Dermis blood vessel endothelial cell (primary cell): ENCODE measurements around the gene ERCC2. TPM values are rescaled to one million over a fixed set of nuclear protein-coding genes. Genes with fewer than 3 reads are reported as not detected.
A peak's percentile ranks its signal among the peaks of the same experiment; 100 is the strongest.
"Not testable (repeated sequence)": the region's sequence is repeated elsewhere in the genome, so short reads cannot be mapped to it uniquely, and the experiment has no call there.

Experiments
- DNase-seq: peaks from one replicate; pipeline ENCODE4 v3.0.0; 2010
- total RNA-seq: library from RNA; depleted of rRNA; stranded (reverse); fragments of >200 nt; gene quantifications from 2 replicates; pipeline ENCODE4 v1.2.3, GENCODE V29; 2014

The ERCC2 gene
- total RNA-seq, 1 donor from 2014 or later: 16.3 TPM

DNA sequence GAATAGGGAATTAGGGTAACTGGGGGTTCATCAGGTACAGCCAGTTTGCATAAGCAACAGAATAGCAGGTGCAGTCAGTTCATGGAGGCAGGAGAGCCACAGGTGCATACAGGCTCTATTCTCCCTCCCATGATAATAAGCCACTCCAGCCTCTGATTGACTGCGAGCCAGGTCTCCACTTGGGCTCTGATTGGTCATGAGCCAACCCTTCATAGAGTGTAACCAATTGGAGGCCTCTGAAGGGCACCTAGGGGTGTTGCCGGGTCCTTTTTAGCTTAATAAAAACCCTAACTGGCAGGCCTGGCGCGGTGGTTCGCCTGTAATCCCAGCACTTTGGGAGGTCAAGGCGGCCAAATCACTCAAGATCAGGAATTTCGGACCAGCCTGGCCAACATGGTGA lies 39.0 kb downstream of the ERCC2 start:
- no peak for DNase-seq

DNA sequence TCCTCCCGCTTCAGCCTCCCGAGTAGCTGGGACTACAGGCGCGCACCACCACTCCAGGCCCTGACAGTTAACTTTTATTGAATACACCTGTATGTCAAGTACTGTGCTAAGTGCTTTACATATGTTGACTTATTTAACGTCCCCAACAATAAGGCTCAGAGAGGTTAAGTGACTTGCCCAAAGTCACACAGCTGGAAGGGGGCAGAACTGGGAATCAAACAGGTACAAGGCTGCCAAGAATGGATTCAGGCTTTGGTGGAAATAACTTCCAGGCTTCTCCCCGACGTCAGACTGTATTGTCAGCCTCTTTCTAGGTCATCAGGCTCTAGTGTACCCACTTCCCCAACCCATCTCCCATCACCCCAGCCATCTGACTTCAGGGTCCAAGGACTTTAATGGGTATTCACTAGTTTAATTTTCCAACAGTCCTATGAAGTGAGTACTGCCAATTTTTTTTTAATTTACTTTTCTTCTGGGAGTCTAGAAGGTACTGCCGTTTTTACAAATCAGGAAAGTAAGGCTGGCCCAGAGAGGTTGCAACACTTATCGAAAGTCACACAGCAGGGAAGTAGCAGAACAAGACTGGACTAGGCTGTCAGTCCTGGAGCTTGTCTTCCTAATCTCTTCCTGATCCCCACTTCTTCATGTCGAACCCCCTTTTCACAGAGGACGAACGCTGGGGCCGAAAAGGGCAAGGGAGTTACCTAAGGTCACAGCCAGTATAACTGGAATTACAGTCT lies 42.8 kb downstream of the ERCC2 start:
- DNase-seq: no peak

DNA sequence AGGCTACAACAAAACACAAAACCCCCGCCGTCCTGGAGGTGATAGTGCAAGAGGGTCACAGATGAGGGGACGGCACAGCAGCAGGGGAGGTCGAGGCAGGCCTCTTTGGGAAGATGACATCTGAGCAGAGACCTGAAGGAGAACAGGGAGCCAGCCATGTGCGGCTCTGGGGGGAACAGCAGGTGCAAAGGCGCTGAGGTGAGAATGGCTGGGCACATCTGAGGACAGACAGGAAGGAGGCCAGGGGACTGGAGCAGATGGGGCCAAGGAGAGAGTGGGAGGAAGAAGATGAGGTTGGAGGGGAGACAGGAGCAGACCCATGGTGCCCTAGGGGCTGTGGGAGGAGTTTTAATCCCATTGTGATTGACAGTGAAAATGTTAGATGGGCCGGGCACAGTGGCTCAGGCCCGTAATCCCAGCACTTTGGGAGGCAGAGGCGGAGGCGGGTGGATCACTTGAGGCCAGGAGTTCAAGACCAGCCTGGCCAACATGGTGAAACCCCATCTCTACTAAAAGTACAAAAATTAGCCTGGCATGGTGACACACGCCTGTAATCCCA lies 45.9 kb downstream of the ERCC2 start:
- no peak for DNase-seq

DNA sequence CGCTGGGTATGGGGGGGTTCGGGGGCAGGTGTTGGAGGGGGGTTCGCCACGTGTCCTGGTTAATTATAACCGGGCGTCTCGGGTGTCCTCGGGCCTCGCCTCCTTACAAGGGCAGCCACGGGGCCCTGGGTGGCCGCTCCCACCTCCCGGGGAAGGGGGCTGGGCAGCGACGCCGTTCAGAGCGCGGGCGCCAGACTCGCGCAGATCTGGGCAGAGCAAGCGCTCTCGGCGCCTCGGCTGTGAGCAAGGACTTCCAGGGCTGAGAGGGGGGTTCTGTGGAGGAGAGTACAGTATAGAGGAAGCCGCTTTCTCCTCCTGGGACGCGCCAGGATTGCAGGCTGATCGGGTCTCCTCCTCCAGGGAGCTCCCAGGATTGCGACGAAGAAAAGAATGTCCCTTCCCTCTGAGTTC lies 46.7 kb downstream of the ERCC2 start:
- DNase-seq: peak; percentile 26

DNA sequence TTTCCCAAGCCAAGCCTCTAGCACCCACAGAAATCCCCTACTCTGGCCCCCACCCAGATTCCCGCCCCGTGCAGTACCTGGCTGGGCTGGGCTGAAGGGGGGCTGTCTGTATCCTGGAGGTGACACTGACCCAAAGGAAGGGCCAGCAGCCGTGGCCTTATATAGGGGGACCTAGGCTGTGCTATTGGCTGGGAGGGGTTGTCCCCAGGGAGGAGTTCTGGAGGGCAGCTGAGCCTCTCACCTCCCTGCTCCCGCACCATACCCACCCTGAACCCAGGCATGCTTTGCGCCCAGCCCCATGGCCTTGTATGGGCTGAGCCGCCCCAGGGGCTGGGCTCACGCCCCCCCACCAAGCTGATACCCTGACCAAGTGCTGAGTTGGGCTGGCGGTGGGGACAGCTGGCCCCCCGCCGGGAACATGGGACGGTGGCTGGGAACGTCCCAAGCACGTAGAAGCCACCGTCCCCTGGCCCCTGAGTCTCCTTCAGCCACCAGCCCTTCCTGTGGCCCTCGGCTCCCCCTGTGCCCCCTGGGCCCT lies 47.6 kb downstream of the ERCC2 start, which contains the start of gene CKM:
Gene CKM (minus strand): TSS at position 132 of the 538 bp plus-strand sequence. CDS start 3,162 bp downstream, outside the sequence.
- DNase-seq: no peak

DNA sequence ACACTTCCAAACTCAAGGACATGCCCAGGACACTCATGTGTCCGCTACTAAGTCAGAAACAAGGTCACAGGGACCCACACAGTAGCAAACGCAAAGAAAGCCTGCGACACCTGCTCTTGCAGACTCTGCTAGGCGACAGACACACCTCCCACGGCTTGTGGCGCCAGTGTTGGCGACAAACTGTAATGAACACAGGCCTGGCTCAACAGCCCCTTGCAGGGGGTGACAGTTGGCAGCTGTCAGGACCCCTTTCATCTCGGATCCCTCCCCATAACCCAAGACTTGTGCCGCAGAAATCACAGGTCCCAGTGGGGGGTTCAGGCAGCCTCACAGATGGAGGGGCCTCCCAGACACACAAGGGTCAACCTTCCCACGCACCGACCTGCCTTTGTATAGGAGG lies 48.1 kb downstream of the ERCC2 start:
- no peak for DNase-seq

DNA sequence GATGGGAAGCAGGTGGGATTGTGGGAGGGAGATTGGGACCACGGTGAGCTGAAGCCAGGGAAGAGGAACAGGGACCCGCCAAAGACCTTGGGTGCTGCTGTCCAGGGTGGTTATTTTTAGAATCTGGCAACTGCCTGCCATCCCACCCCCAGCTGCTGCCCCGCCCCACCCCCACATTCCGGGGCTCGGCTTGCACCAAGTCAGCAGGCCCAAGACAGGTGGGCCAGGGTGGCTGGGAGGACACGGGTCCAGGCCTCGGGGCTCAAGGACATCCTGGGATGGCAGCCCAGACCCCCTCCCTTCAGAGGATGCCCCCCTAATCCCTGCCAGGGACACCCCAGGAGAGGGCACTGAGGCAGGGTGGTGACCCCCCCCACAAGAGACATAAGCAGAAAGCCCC lies 48.5 kb downstream of the ERCC2 start:
- DNase-seq: no peak

DNA sequence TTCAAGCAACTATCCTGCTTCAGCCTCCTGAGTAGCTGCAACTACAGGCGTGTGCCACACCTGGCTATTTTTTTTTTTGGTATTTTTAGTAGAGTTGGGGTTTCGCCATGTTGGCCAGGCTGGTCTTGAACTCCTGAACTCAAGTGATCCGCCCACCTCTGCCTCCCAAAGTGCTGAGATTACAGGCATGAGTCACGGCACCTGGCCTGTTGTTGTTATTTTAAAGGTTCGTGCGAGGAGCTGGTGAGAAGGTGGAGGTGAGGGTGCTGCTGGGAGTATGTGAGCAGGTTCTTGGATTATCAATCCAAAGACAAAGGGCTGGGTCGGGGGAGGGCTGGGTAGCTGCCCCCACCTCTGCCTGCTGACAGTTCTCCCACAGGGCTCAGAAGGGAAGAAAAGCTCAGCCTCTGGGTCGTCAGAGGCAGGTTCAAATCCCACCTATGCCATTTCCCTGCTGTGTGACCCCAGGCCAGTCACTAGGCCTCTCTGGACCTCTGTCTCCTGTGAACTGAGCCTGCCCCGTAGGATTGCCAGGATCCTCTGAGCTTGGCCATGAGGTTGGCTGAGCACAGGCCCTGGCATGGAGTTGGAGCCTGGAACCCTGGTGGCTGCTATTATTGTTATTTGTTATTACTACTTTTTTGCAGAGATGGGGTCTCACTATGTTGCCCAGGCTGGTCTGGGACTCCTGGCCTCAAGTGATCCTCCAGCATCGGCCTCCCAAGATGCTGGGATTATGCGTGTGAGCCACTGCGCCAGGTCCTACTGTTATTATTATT lies 49.2 kb downstream of the ERCC2 start:
- DNase-seq: no peak

DNA sequence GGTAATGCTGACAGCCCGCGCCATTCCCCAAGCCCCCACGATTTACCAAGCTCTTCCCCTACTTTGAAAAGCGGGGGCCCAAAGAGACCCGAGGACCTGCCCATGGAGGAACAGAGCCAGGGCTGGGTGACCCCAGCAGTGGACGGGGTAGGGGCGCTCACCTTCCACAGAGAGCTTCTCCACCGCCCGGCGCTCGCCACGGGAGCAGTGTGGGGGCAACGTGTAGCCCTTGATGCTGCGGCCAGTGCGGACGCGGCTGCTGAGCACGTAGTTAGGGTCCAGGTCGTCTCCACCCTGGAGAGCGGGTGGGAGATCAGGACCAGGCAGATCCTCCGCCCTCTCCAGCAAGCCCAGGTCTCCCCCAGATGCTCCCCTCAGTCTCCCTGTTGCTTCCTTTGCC lies 55.1 kb downstream of the ERCC2 start:
- no peak for DNase-seq

DNA sequence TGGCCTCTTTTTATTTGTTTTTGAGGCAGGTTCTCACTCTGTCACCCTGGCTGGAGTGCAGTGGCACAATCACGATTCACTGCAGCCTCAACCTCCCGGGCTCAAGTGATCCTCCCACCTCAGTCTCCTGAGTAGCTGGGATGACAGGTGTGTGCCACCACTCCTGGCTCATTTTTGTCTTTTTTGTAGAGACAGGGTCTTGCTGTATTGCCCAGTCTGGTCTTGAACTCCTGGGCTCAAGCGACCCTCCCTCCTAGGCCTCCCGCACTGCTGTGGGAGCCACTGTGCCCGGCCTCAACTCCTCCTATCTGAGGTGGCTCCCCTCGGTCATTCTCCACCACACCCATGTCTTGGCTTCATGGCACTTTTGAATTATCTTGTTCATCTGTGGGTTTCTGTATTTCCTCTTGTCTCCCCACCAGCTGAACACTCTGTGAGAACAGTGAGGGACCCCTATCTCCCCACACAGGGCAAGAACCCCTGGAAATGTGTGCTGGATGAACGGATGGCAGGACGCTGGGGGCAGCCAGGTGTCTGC lies 55.6 kb downstream of the ERCC2 start:
- no peak for DNase-seq

DNA sequence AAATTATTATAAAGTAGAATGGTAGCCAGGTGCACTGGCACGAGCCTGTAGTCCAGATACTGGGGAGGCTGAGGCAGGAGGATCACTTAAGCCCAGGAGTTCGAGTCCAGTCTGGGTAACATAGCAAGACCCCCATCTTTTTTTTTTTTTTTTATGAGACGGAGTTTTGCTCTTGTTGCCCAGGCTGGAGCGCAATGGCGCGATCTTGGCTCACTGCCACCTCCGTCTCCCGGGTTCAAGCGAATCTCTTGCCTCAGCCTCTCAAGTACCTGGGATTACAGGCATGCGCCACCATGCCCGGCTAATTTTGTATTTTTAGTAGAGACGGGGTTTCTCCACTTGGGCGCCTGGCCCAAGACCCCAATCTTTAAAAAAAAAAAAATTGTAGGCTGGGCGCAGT lies 58.1 kb downstream of the ERCC2 start:
- not testable (repeated sequence) for DNase-seq

DNA sequence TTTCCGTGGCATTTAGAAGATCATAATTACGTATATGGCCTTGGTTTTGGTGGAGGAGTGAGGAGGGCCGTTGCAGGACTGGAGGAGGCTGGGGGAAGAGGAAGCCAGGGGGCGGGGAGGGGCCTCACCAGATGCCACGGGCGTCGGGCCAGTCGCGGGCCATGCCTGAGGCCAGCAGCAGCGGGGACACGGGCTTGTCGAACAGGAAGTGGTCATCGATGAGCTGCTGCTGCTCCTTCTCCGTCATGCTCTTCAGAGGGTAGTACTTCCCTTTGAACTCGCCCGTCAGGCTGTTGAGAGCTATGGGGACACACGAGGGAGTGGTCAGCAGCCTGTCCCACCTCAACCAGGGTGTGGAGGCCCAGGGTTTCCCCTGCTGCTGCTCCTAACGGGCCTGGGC lies 58.8 kb downstream of the ERCC2 start:
- DNase-seq: peak; percentile 12

DNA sequence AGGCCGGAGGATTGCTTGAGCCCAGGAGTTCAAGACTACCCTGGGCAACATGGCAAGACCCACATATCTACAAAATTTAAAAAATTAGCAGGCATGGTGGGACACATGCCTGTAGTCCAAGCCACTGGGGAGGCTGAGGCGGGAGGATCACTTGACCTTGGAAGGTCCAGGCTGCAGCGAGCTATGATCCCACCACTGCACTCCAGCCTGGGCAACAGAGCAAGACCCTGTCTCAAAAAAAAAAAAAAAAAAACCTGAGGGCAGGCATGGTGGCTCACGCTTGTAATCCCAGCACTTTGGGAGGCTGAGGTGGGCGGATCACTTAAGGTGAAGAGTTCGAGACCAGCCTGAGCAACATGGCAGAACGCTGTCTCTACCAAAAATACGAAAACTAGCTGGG lies 61.1 kb downstream of the ERCC2 start:
- not testable (repeated sequence) for DNase-seq

DNA sequence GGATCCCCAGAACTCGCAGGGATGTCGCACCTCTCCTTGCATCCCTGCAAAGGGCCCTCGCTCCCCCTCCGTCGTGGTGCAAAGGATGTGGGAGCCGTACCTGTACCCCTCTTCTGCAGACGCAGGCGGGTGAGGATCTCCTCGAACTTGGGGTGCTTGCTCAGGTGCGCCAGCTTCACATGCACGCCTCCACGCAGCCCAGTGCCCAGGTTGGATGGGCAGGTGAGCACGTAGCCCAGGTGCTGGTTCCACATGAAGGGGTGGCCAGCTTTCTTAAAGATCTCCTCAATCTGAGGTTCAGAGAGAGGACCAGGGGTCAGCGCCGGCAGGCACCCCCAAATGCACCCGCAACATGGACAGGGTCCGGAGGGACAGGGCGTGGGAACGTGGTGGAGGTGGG lies 63.0 kb downstream of the ERCC2 start:
- DNase-seq: no peak

DNA sequence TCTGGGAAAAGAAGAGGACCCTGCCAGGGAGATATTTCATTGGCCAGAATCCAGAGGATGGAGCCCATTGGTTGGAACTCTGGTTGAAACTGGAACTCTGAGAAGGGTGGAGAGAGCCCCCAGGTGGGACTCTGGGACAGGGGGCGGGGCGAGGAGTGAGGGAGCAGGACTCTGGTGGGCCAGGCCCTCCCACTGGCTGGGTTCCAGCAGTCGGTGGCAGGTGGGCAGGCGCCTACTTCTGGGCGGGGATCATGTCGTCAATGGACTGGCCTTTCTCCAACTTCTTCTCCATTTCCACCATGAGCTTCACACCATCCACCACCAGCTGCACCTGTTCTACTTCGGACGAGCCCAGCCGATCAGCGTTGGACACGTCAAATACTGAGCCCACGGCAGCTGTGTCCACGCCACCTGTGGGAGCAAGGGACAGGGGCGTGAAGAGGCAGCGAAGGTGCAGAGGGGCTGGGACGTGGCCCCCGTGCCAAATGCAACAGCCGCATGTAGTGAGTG lies 63.8 kb downstream of the ERCC2 start:
- DNase-seq: no peak

DNA sequence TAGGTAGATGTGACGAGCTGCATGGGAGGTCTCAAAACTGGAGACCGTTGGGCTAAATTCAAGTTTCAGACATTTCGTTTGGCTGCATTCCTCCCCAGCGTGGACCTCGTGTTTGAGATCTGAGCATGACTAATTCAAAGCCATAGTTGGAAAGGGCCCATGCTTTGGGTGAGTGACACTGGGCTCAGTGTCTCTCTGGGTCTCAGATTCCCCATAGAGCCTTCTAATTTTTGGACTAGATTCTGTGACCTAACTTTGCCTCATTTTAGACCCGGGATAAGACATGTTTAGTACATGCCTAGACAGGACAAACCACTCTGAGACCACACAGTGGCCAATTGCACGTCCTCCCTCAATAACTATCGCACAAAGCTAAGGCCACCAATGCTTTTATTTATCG lies 64.3 kb downstream of the ERCC2 start:
- no peak for DNase-seq

DNA sequence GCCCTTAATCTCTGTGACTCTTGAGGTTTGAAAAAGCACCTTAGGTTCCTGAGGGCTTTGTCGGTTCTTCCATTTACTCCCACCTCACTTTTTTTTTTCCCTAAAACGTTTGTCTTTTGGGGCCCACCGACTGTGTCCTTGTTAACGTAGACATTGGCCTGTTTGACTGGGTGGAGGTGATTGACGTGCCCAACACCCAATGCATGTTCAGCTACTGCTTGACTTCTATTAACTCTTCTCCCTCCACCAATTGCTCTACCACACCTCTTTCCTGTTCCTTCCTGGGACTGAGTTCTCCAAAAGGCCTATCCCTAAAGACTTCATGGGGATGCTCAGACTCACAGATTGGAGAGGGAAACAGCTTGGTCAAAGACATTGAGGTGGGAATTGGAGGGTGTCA lies 65.0 kb downstream of the ERCC2 start:
- DNase-seq: peak; percentile 33

DNA sequence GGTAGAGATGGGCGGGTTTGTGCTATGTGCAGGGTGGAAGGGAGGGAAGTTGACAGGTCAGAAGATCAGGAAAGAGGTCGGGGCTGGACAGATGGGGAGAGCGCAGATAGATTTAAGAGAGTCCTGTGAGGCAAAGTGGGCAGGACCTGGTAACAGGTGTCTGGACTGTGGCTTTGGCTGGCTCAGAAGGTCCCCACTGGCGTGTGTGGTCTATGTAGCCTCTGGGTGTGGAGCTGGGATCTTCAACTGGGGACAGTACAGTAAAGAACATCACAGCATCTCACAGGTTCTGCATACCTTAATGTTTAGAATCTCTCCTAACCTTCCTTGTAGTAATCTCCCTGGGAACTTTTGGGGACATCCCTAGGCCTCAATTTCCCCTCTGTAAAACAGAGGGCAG lies 65.4 kb downstream of the ERCC2 start:
- DNase-seq: no peak

DNA sequence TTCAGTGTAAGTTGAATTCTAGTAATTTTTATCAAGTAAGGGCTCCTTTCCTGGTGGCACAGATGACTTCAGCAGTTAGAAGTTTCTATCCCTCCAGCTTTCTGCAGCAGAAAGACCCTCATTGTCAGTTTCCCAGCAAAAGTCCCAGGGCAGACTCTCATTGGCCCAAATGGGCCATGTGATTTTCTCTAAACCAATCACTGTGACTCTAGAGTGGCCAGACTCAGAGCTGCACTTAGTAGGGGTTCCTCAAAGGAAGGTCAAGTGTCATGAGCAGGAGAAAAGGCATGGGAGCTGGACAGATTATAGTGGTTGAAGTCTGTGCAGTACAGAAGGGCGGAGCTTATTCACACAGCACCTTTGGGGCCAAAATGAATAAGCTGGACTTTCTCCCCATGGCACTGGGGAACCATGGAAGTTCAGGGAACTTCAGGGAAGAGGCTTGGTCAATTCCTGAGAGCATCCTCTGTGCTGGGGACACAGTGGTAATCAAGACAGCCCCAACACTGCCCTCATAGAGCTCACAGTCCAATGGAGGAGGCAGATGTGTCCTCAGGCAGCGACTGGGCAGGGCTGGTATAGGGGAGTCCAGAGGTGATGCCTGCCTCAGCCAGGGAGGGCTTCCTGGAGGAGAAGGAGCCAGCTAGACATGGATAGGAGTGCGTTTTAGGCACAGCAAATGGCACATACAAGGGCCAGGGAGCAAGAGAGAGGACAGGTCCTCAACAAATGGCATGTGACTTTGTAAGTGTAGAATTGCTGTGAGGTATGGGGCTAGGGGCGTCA lies 66.0 kb downstream of the ERCC2 start:
- no peak for DNase-seq

DNA sequence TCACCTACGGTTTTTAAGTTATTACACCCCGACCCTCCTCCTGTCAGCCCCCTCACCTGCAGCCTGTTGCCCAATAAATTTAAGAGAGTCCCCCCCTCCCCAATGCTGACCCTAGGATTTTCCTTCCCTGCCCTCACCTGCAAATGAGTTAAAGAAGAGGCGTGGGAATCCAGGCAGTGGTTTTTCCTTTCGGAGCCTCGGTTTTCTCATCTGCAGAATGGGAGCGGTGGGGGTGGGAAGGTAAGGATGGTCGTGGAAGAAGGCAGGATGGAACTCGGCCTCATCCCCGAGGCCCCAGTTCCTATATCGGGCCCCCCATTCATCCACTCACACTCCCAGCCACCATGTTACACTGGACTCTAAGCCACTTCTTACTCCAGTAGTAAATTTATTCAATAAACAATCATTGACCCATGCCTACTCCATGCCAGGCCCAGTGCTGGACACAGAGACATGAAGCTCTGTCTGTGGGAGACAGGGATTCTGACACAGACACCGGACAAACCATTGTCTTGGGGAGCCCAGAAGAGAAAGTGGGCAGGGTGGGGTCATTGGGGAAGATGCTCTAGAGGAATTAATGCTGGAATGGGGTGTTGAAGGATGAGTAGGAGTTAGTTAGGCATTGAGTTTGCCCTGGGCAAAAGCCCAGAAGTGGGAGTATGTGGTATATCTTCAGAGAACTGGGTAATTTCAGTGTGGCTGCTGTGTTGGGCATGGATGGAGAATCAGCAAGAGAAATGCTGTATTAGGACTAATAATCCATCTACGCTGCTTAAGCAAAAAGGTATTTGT lies 66.9 kb downstream of the ERCC2 start:
- no peak for DNase-seq

DNA sequence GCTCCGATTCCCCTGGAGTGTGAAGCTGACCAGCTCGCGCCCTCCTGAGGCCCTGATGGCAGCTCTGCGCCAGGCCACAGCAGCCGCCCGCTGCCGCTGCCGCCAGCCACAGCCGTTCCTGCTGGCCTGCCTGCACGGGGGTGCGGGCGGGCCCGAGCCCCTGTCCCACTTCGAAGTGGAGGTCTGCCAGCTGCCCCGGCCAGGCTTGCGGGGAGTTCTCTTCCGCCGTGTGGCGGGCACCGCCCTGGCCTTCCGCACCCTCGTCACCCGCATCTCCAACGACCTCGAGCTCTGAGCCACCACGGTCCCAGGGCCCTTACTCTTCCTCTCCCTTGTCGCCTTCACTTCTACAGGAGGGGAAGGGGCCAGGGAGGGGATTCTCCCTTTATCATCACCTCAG lies 68.0 kb downstream of the ERCC2 start:
- DNase-seq: no peak
